Endothelial cell of umbilical vein (primary cell): ENCODE measurements around the gene KCNK13. TPM values are rescaled to one million over a fixed set of nuclear protein-coding genes. Genes with fewer than 3 reads are reported as not detected.

ENCODE experiments used
- BruUV-seq: library from RNA; stranded (reverse); fragments of 400-500 nt; replicated peaks from 2 replicates; lab custom pipeline; 2021; lab: Mats Ljungman, UMichigan
- CTCF ChIA-PET: fragments of 300-600, 350-600 bp; sonication (Branson Sonifier 250); formaldehyde crosslinking; loops from one replicate; lab custom pipeline; 2021; ENCODE audit warnings: antibody characterized with exemption, inconsistent platforms; lab: Charles Lee
- POLR2A ChIA-PET: fragments of 300-600, 350-600 bp; sonication (Branson Sonifier 250); formaldehyde crosslinking; loops from one replicate; lab custom pipeline; 2021; ENCODE audit warnings: antibody characterized with exemption, inconsistent platforms; lab: Charles Lee
- DNase-seq: peaks from one replicate; pipeline ENCODE4 v3.0.0-alpha.2; 2011; ENCODE audit warnings: low read depth, low spot score
- FAIRE-seq: peaks from 2 replicates; lab custom pipeline; 2011; peaks lifted over from hg19 to GRCh38; lab: Jason Lieb, UNC
- H2AFZ ChIP-seq: 2 replicates; pipeline ENCODE4 v1.6.0; 2012; ENCODE audit warnings: low read depth, low read length, control low read depth, inconsistent platforms
- H3K27ac ChIP-seq: 2 replicates; pipeline ENCODE4 v1.5.1; 2011; ENCODE audit warnings: low read depth, mild to moderate bottlenecking, control low read depth, low read length, moderate library complexity; ENCODE audit not compliant: insufficient read depth
- H3K27me3 ChIP-seq, 2 experiments: 2 replicates each; pipeline versions ENCODE4 v1.6.0 to v1.6.1; 2011; ENCODE audit warnings: low read length in 2 of 2, mixed read lengths in 1 of 2; ENCODE audit not compliant: control insufficient read depth in 2 of 2, insufficient read depth in 2 of 2
- H3K36me3 ChIP-seq, 2 experiments: 2 replicates in 1 of 2; 3 replicates in 1 of 2; pipeline ENCODE4 v1.5.1; 2011; ENCODE audit warnings: low read length in 2 of 2, mild to moderate bottlenecking in 1 of 2, moderate library complexity in 1 of 2; ENCODE audit not compliant: control insufficient read depth in 2 of 2, insufficient read depth in 2 of 2; ENCODE audit errors: extremely low read depth in 1 of 2
- H3K4me1 ChIP-seq: 3 replicates; pipeline ENCODE4 v1.5.1; 2011; ENCODE audit warnings: mild to moderate bottlenecking, low read length; ENCODE audit not compliant: control insufficient read depth, insufficient read depth; ENCODE audit errors: extremely low read depth
- H3K4me2 ChIP-seq: 2 replicates; pipeline ENCODE4 v1.6.1; 2011; ENCODE audit warnings: low read length, control low read depth, mixed read lengths; ENCODE audit not compliant: insufficient read depth
- H3K4me3 ChIP-seq, 3 experiments: fragments of 200-600 bp in 1 of 3; sonication (generic), shearing (Covaris generic) in 1 of 3; replicated peaks in 1 of 3; 2 replicates each; pipeline ENCODE4 v1.5.1; 2011 to 2016; ENCODE audit warnings: control low read depth in 3 of 3, low read length in 3 of 3, mild to moderate bottlenecking in 2 of 3, inconsistent platforms in 1 of 3, low read depth in 1 of 3, moderate library complexity in 1 of 3; ENCODE audit not compliant: insufficient read depth in 1 of 3
- H3K79me2 ChIP-seq: 2 replicates; pipeline ENCODE4 v1.6.0; 2012; ENCODE audit warnings: low read length, inconsistent platforms; ENCODE audit not compliant: control insufficient read depth, insufficient read depth
- H3K9ac ChIP-seq: replicated peaks from 2 replicates; pipeline ENCODE3; 2011; ENCODE audit warnings: low read length, control low read depth; ENCODE audit not compliant: insufficient read depth; ENCODE audit errors: extremely low read depth
- H3K9me1 ChIP-seq: replicated peaks from 3 replicates; pipeline ENCODE4 v1.6.0; 2011; ENCODE audit warnings: mild to moderate bottlenecking, low read length; ENCODE audit not compliant: control insufficient read depth, insufficient read depth; ENCODE audit errors: extremely low read depth
- H3K9me3 ChIP-seq: replicated peaks from 2 replicates; pipeline ENCODE4 v1.5.1; 2012; ENCODE audit warnings: low read length, inconsistent platforms; ENCODE audit not compliant: control insufficient read depth, insufficient read depth
- H4K20me1 ChIP-seq: replicated peaks from 2 replicates; pipeline ENCODE3; 2011; ENCODE audit warnings: mild to moderate bottlenecking, low read length; ENCODE audit not compliant: control insufficient read depth, insufficient read depth; ENCODE audit errors: extremely low read depth
- EZH2 ChIP-seq: IDR thresholded peaks from 2 replicates; pipeline ENCODE4 v1.6.1; 2012; ENCODE audit warnings: borderline replicate concordance, low read depth, mild to moderate bottlenecking, moderate library complexity, low read length, inconsistent platforms; ENCODE audit not compliant: severe bottlenecking
- FOS ChIP-seq: IDR thresholded peaks from 2 replicates; pipeline ENCODE4 v1.6.1; 2011; ENCODE audit warnings: mild to moderate bottlenecking, low read length, moderate library complexity, borderline replicate concordance; ENCODE audit not compliant: insufficient read depth
- GATA2 ChIP-seq: IDR thresholded peaks from 2 replicates; pipeline ENCODE4 v1.7.0; 2011; ENCODE audit warnings: low read depth, mild to moderate bottlenecking, moderate library complexity, mixed read lengths, low read length; ENCODE audit not compliant: insufficient read length, insufficient read depth
- JUN ChIP-seq: IDR thresholded peaks from 2 replicates; pipeline ENCODE4 v1.6.1; 2011; ENCODE audit warnings: borderline replicate concordance, low read depth; ENCODE audit not compliant: insufficient read length, insufficient read depth
- MYC ChIP-seq: IDR thresholded peaks from one replicate; pipeline ENCODE4 v1.6.1; 2011; ENCODE audit warnings: mild to moderate bottlenecking, low read depth, low read length
- POLR2A ChIP-seq: IDR thresholded peaks from 2 replicates; pipeline ENCODE4 v1.6.1; 2012; ENCODE audit warnings: low read depth, mild to moderate bottlenecking, control low read depth, low read length
- POLR2AphosphoS5 ChIP-seq: IDR thresholded peaks from 2 replicates; pipeline ENCODE4 v1.6.1; 2012; ENCODE audit warnings: low read depth, mild to moderate bottlenecking, control low read depth, low read length, moderate library complexity; ENCODE audit not compliant: insufficient read depth
- dilution Hi-C: fragments of 300-500 bp; cut with MboI; formaldehyde crosslinking; loops from one replicate; pipeline ENCODE4 v1.15.0; 2019; ENCODE audit warnings: low sequenced_read_pairs; ENCODE audit not compliant: extremely low pct_ligation_motif_present
- intact Hi-C: fragments of 100-400 bp; cut with micrococcal nuclease; formaldehyde crosslinking; loops from one replicate; pipeline ENCODE4 v1.10.0; 2022
- polyA plus RNA-seq, 4 experiments: library from polyadenylated mRNA; depleted of rRNA in 3 of 4; stranded (reverse) in 3 of 4; unstranded in 1 of 4; fragments of >200 nt; gene quantifications; 2 replicates each; pipeline versions ENCODE4 v1.2.1 to v1.2.3, GENCODE V29; 2011 to 2012; ENCODE audit warnings: missing spikeins in 1 of 4
- total RNA-seq: library from RNA; stranded (reverse); gene quantifications from 2 replicates; pipeline ENCODE4 v1.2.3, GENCODE V29; 2021
- TF ChIP-seq, protein P1 (sequence below), 2 donors: IDR thresholded peaks; 1 replicate in 1 of 2; 2 replicates in 1 of 2; pipeline ENCODE4 v1.5.1; 2011; ENCODE audit warnings: low read length in 2 of 2, mild to moderate bottlenecking in 2 of 2, moderate library complexity in 2 of 2, control low read depth in 1 of 2, inconsistent platforms in 1 of 2, low read depth in 1 of 2; ENCODE audit not compliant: insufficient read depth in 1 of 2; ENCODE audit errors: extremely low read depth in 1 of 2
- TF ChIP-seq, protein P2 (sequence below): IDR thresholded peaks from 2 replicates; pipeline ENCODE4 v1.6.1; 2011; ENCODE audit not compliant: insufficient read depth, insufficient read length

KCNK13 gene
- total and polyA plus RNA-seq, 2 donors (not counting 3 experiments of a cell fraction or from before 2014, with no cell fraction given), result not detected

DNA sequence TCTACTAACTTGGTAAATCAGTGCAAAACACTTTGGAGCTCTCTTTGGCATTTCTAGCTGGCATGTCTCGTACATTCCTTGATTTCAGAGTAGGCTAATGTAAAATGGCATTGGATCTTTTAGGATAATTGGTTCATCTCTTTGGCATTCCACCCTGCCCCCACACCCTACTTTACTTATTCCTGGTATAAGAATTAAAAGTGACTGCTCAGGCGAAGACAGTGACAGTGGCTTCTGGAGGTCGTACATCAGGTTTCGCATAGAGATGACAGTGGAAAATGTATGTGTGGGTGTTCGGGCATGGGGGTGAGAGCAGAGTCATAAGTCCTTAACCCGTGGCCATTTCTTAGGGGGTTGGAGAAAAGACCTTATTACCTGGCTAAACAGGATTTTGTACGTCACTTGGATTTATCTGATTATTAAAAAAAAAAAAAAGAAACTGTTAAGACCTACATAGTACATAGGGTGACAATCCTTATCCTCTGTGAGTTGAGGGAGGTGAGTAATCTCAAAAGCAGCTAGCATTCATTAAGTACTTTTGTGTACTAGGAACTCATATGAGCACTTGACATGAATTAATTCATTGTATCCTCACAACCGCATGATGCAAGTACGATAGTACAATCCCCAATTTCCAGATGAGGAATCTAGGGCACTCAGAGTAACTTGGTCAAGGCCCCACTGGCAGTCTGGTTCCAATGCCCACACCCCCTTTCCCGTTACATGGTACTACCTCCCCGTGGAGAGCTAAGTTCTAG lies 22.4 kb upstream of the KCNK13 start:
- Histone ChIP-seq H3K4me2 (no peak overlapping the region), H3K4me1 (no peaks in the 10 kb centered on the region), H3K9ac (no peak overlapping the region), H3K4me3 (no peak overlapping the region), H3K27me3 (no peaks in the 10 kb centered on the region), H2AFZ (no peak overlapping the region), H3K36me3 (peaks cover 0 to 2% of the 10 kb centered on the region in 2 experiments), H3K9me3 (no peaks in the 10 kb centered on the region), H4K20me1 (no peaks in the 10 kb centered on the region), H3K9me1 (no peaks in the 10 kb centered on the region), H3K27ac (no peak overlapping the region), H3K79me2 (no peaks in the 10 kb centered on the region)
- ChIA-PET CTCF (interaction anchor here (1.2 kb wide), 1 partner anchor 66 kb away, joined by 3 read pairs; no protein-coding TSS in a partner anchor), POLR2A (no interaction called here)
- FAIRE-seq (no peak), DNase-seq (no peak)
- intact Hi-C loops, result no loop called here
- no TSS peak for BruUV-seq
- TF ChIP-seq, protein P1, sequence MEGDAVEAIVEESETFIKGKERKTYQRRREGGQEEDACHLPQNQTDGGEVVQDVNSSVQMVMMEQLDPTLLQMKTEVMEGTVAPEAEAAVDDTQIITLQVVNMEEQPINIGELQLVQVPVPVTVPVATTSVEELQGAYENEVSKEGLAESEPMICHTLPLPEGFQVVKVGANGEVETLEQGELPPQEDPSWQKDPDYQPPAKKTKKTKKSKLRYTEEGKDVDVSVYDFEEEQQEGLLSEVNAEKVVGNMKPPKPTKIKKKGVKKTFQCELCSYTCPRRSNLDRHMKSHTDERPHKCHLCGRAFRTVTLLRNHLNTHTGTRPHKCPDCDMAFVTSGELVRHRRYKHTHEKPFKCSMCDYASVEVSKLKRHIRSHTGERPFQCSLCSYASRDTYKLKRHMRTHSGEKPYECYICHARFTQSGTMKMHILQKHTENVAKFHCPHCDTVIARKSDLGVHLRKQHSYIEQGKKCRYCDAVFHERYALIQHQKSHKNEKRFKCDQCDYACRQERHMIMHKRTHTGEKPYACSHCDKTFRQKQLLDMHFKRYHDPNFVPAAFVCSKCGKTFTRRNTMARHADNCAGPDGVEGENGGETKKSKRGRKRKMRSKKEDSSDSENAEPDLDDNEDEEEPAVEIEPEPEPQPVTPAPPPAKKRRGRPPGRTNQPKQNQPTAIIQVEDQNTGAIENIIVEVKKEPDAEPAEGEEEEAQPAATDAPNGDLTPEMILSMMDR (IDR thresholded peaks at IDR 0.05; ENCODE audit: extremely low read depth in 1 of 2, insufficient read depth in 1 of 2, low read depth in 1 of 2, low read length in 2 of 2), result no peak
- TF ChIP-seq, protein P2, sequence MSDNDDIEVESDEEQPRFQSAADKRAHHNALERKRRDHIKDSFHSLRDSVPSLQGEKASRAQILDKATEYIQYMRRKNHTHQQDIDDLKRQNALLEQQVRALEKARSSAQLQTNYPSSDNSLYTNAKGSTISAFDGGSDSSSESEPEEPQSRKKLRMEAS, result no peak
- TF ChIP-seq POLR2A (no peak), MYC (no peak), GATA2 (no peak), POLR2AphosphoS5 (no peak), JUN (no peak), EZH2 (no peak), FOS (no peak)
- dilution Hi-C loops, result no loop called here
